Measurements from ENCODE around the gene DNM2. TPM values are rescaled to one million over a fixed set of nuclear protein-coding genes. Genes with fewer than 3 reads are reported as not detected.
A peak's percentile ranks its signal among the peaks of the same experiment; 100 is the strongest.

Gene DNM2
- total RNA-seq, 1 experiment from 2014 or later = 131 TPM

GRCh38 chr19:10763411-10763810 lies 45.5 kb downstream of the DNM2 start:
- peaks cover 9% of the 10 kb centered on the region for H3K36me3 Mint-ChIP-seq
- no peaks in the 10 kb centered on the region for H3K27me3 Mint-ChIP-seq (ENCODE audit: low read depth)
- no peak for ATAC-seq
- H3K9me3 Mint-ChIP-seq = no peaks in the 10 kb centered on the region
- POLR2A ChIA-PET = no interaction called here
- no peak for DNase-seq (ENCODE audit: low spot score)
- H3K4me1 Mint-ChIP-seq = peaks cover 27% of the 10 kb centered on the region
- CTCF ChIA-PET = interaction anchor here (0.7 kb wide), 1 partner anchor 95 kb away, joined by 3 read pairs; no protein-coding TSS in a partner anchor
- no peak overlapping the region for H3K4me3 Mint-ChIP-seq
- no peak for TF ChIP-seq FOXP4 (CRISPR knock-in tag; IDR thresholded peaks at IDR 0.05)
- no peak for TF ChIP-seq JAZF1 (CRISPR knock-in tag; IDR thresholded peaks at IDR 0.05)
- no peak for TF ChIP-seq ZBTB43 (CRISPR knock-in tag; IDR thresholded peaks at IDR 0.05)
- no peak for TF ChIP-seq ZNF532 (CRISPR knock-in tag; IDR thresholded peaks at IDR 0.05; ENCODE audit: borderline replicate concordance)
- H3K27ac Mint-ChIP-seq = peak overlapping the region; percentile 21; the same call in 1 of the 2 replicates

- Mint-ChIP-seq H3K36me3 (peaks cover 9% of the 10 kb centered on the region), H3K4me1 (peaks cover 29% of the 10 kb centered on the region), H3K27me3 (ENCODE audit: low read depth) (no peaks in the 10 kb centered on the region), H3K4me3 (no peak overlapping the region), H3K9me3 (no peaks in the 10 kb centered on the region), H3K27ac (peak overlapping the region; percentile 21; the same call in 1 of the 2 replicates)
- ATAC-seq (no peak), DNase-seq (ENCODE audit: low spot score) (no peak)
- CTCF ChIA-PET = no interaction called here
- TF ChIP-seq PRDM15 (CRISPR knock-in tag; IDR thresholded peaks at IDR 0.05) (no peak), GABPB1 (CRISPR knock-in tag; IDR thresholded peaks at IDR 0.05) (no peak), JAZF1 (CRISPR knock-in tag; IDR thresholded peaks at IDR 0.05) (no peak)
- POLR2A ChIA-PET = no interaction called here
Observed at GRCh38 chr19:10763828-10764339, 46.0 kb downstream of the DNM2 start.

- DNase-seq (ENCODE audit: low spot score) (no peak), ATAC-seq (no peak)
- no peaks in the 10 kb centered on the region for H3K9me3 Mint-ChIP-seq
- TF ChIP-seq GABPB1 (CRISPR knock-in tag; IDR thresholded peaks at IDR 0.05) (peak; percentile 64; the same call in 1 of the 2 replicates), ZNF423 (CRISPR knock-in tag; IDR thresholded peaks at IDR 0.05) (no peak)
- H3K27me3 Mint-ChIP-seq (ENCODE audit: low read depth) = no peaks in the 10 kb centered on the region
- peaks cover 9% of the 10 kb centered on the region for H3K36me3 Mint-ChIP-seq
- peak overlapping the region; percentile 74; the same call in 1 of the 2 replicates for H3K27ac Mint-ChIP-seq
- ChIA-PET POLR2A (no interaction called here), CTCF (interaction anchor here (0.8 kb wide), 1 partner anchor 94 kb away, joined by 4 read pairs; no protein-coding TSS in a partner anchor)
- H3K4me1 Mint-ChIP-seq = peaks cover 29% of the 10 kb centered on the region
- H3K4me3 Mint-ChIP-seq = no peak overlapping the region
Observed at GRCh38 chr19:10764340-10764894, 46.5 kb downstream of the DNM2 start.

Measured in WTC11 (cell line).